Activated CD4-positive, alpha-beta memory T cell treated with anti-CD3 and anti-CD28 coated beads for 36 hours (primary cell): ENCODE data around the gene OR6T1. TPM values are rescaled to one million over a fixed set of nuclear protein-coding genes. Genes with fewer than 3 reads are reported as not detected.

Source experiments
- CTCF ChIA-PET: fragments of 350-600 bp; sonication (Branson Sonifier 250); formaldehyde crosslinking; loops from one replicate; lab custom pipeline; 2021; ENCODE audit warnings: antibody characterized with exemption, inconsistent platforms; lab: Charles Lee
- POLR2A ChIA-PET: fragments of 350-600 bp; sonication (Branson Sonifier 250); formaldehyde crosslinking; loops from one replicate; lab custom pipeline; 2021; ENCODE audit warnings: antibody characterized with exemption; lab: Charles Lee
- DNase-seq: peaks from one replicate; pipeline ENCODE4 v3.0.0-alpha.2; 2020
- H3K27ac Mint-ChIP-seq: one replicate; pipeline ENCODE4 v1.8.0; 2021; ENCODE audit warnings: mixed read lengths
- H3K27me3 Mint-ChIP-seq: one replicate; pipeline ENCODE4 v1.8.0; 2021; ENCODE audit warnings: mixed read lengths
- H3K36me3 Mint-ChIP-seq: one replicate; pipeline ENCODE4 v1.8.0; 2021; ENCODE audit warnings: mixed read lengths
- H3K4me1 Mint-ChIP-seq: one replicate; pipeline ENCODE4 v1.8.0; 2021; ENCODE audit warnings: low read depth, mixed read lengths
- H3K4me3 Mint-ChIP-seq: one replicate; pipeline ENCODE4 v1.8.0; 2021; ENCODE audit warnings: mild to moderate bottlenecking, mixed read lengths
- H3K9me3 Mint-ChIP-seq: one replicate; pipeline ENCODE4 v1.8.0; 2021; ENCODE audit warnings: mixed read lengths
- intact Hi-C: fragments of 100-400 bp; cut with micrococcal nuclease; formaldehyde crosslinking; loops from one replicate; pipeline ENCODE4 v1.15.1; 2023
- total RNA-seq, 2 experiments: library from RNA; stranded (reverse); gene quantifications; one replicate each; pipeline ENCODE4 v1.2.3, GENCODE V29; 2021

Gene OR6T1
- total RNA-seq, result not detected

- H3K4me1 Mint-ChIP-seq, result no peaks in the 10 kb centered on the region
- no peaks in the 10 kb centered on the region for H3K36me3 Mint-ChIP-seq
- no peak for DNase-seq
- H3K4me3 Mint-ChIP-seq, result no peak within 1 kb of the TSS
- H3K27me3 Mint-ChIP-seq, result no peaks in the 10 kb centered on the region
- no peak within 1 kb of the TSS for H3K27ac Mint-ChIP-seq
- intact Hi-C loops, result no loop called here
- H3K9me3 Mint-ChIP-seq, result no peaks in the 10 kb centered on the region
- ChIA-PET POLR2A (no interaction called here), CTCF (no interaction called here)
These were observed at the start of gene OR6T1 for GRCh38 chr11:123943738-123944137. TSS of gene OR6T1 (minus strand) at chr11:123943838. CDS start at chr11:123943838, 0 bp downstream.

- DNase-seq, result no peak
- peaks cover 10% of the 10 kb centered on the region for H3K9me3 Mint-ChIP-seq
- H3K27ac Mint-ChIP-seq, result no peak overlapping the region
- H3K27me3 Mint-ChIP-seq, result no peaks in the 10 kb centered on the region
- H3K4me1 Mint-ChIP-seq, result no peaks in the 10 kb centered on the region
- no peak overlapping the region for H3K4me3 Mint-ChIP-seq
- intact Hi-C loops, result no loop called here
- POLR2A ChIA-PET, result no interaction called here
- CTCF ChIA-PET, result no interaction called here
- peaks cover 1% of the 10 kb centered on the region for H3K36me3 Mint-ChIP-seq
These were observed 35.7 kb upstream of the OR6T1 start for GRCh38 chr11:123979311-123979710.

- POLR2A ChIA-PET, result no interaction called here
- intact Hi-C loops, result no loop called here
These were observed 34.2 kb upstream of the OR6T1 start, which contains the start of gene OR10S1 for GRCh38 chr11:123977731-123978347. TSS of gene OR10S1 (minus strand) at chr11:123977781. CDS start at chr11:123977664, 117 bp downstream.

GRCh38 chr11:123976770-123977560 lies 33.3 kb upstream of the OR6T1 start:
- no peak for DNase-seq
- H3K27me3 Mint-ChIP-seq, result peaks cover 5% of the 10 kb centered on the region
- H3K36me3 Mint-ChIP-seq, result no peaks in the 10 kb centered on the region
- H3K4me3 Mint-ChIP-seq, result no peak overlapping the region
- no peaks in the 10 kb centered on the region for H3K4me1 Mint-ChIP-seq
- ChIA-PET CTCF (no interaction called here), POLR2A (no interaction called here)
- intact Hi-C loops, result no loop called here
- H3K9me3 Mint-ChIP-seq, result no peaks in the 10 kb centered on the region
- H3K27ac Mint-ChIP-seq, result no peak overlapping the region

More at GRCh38 chr11:123977731-123978347, 34.2 kb upstream of the OR6T1 start, which contains the start of gene OR10S1:
- Mint-ChIP-seq H3K27me3 (peaks cover 5% of the 10 kb centered on the region), H3K9me3 (peaks cover 9% of the 10 kb centered on the region), H3K36me3 (peaks cover 1% of the 10 kb centered on the region), H3K4me3 (no peak within 1 kb of the TSS), H3K27ac (no peak within 1 kb of the TSS), H3K4me1 (no peaks in the 10 kb centered on the region)
- no peak for DNase-seq
- CTCF ChIA-PET, result no interaction called here

GRCh38 chr11:123973816-123974215 lies 30.2 kb upstream of the OR6T1 start:
- intact Hi-C loops, result no loop called here
- no peaks in the 10 kb centered on the region for H3K36me3 Mint-ChIP-seq
- CTCF ChIA-PET, result interaction anchor here (0.6 kb wide), 1 partner anchor 668 kb away, joined by 3 read pairs; no protein-coding TSS in a partner anchor
- H3K4me3 Mint-ChIP-seq, result no peak overlapping the region
- H3K27me3 Mint-ChIP-seq, result peaks cover 5% of the 10 kb centered on the region
- DNase-seq, result no peak
- H3K4me1 Mint-ChIP-seq, result no peaks in the 10 kb centered on the region
- POLR2A ChIA-PET, result no interaction called here
- H3K27ac Mint-ChIP-seq, result no peak overlapping the region
- H3K9me3 Mint-ChIP-seq, result peaks cover under 1% of the 10 kb centered on the region

- Mint-ChIP-seq H3K4me1 (no peaks in the 10 kb centered on the region), H3K27ac (no peak overlapping the region), H3K4me3 (no peak overlapping the region), H3K27me3 (no peaks in the 10 kb centered on the region), H3K36me3 (no peaks in the 10 kb centered on the region), H3K9me3 (peaks cover 3% of the 10 kb centered on the region)
- no peak for DNase-seq
- ChIA-PET CTCF (no interaction called here), POLR2A (no interaction called here)
- intact Hi-C loops, result no loop called here
These were observed 13.1 kb upstream of the OR6T1 start for GRCh38 chr11:123956752-123957151.

- no peaks in the 10 kb centered on the region for H3K36me3 Mint-ChIP-seq
- H3K4me1 Mint-ChIP-seq, result no peaks in the 10 kb centered on the region
- intact Hi-C loops, result no loop called here
- H3K27ac Mint-ChIP-seq, result no peak overlapping the region
- POLR2A ChIA-PET, result no interaction called here
- H3K4me3 Mint-ChIP-seq, result no peak overlapping the region
- H3K27me3 Mint-ChIP-seq, result no peaks in the 10 kb centered on the region
- DNase-seq, result no peak
- H3K9me3 Mint-ChIP-seq, result no peaks in the 10 kb centered on the region
- CTCF ChIA-PET, result no interaction called here
These were observed 1.5 kb upstream of the OR6T1 start for GRCh38 chr11:123945132-123945531.

GRCh38 chr11:123942413-123942812 lies 1.2 kb downstream of the OR6T1 start:
- ChIA-PET CTCF (no interaction called here), POLR2A (no interaction called here)
- Mint-ChIP-seq H3K36me3 (no peaks in the 10 kb centered on the region), H3K4me3 (no peak overlapping the region), H3K9me3 (no peaks in the 10 kb centered on the region), H3K27ac (no peak overlapping the region), H3K4me1 (no peaks in the 10 kb centered on the region), H3K27me3 (no peaks in the 10 kb centered on the region)
- intact Hi-C loops, result no loop called here
- DNase-seq, result no peak

- no peaks in the 10 kb centered on the region for H3K9me3 Mint-ChIP-seq
- CTCF ChIA-PET, result no interaction called here
- POLR2A ChIA-PET, result no interaction called here
- H3K27ac Mint-ChIP-seq, result no peak within 1 kb of the TSS
- DNase-seq, result no peak
- no peaks in the 10 kb centered on the region for H3K27me3 Mint-ChIP-seq
- no peaks in the 10 kb centered on the region for H3K36me3 Mint-ChIP-seq
- intact Hi-C loops, result no loop called here
- no peak within 1 kb of the TSS for H3K4me3 Mint-ChIP-seq
- no peaks in the 10 kb centered on the region for H3K4me1 Mint-ChIP-seq
These were observed 4.3 kb downstream of the OR6T1 start, which contains the start of gene OR4D5 for GRCh38 chr11:123939317-123939716. TSS of gene OR4D5 (plus strand) at chr11:123939617. CDS start at chr11:123939617, 0 bp downstream.

- Mint-ChIP-seq H3K27me3 (peaks cover 1% of the 10 kb centered on the region), H3K9me3 (no peaks in the 10 kb centered on the region), H3K4me3 (no peak overlapping the region), H3K4me1 (no peaks in the 10 kb centered on the region), H3K27ac (no peak overlapping the region), H3K36me3 (no peaks in the 10 kb centered on the region)
- no peak for DNase-seq
- intact Hi-C loops, result no loop called here
- POLR2A ChIA-PET, result no interaction called here
- CTCF ChIA-PET, result no interaction called here
These were observed 19.6 kb downstream of the OR6T1 start for GRCh38 chr11:123924027-123924426.

- no peak overlapping the region for H3K4me3 Mint-ChIP-seq
- no peak overlapping the region for H3K27ac Mint-ChIP-seq
- intact Hi-C loops, result no loop called here
- H3K27me3 Mint-ChIP-seq, result peaks cover 1% of the 10 kb centered on the region
- POLR2A ChIA-PET, result no interaction called here
- no peak for DNase-seq
- H3K4me1 Mint-ChIP-seq, result no peaks in the 10 kb centered on the region
- no peaks in the 10 kb centered on the region for H3K36me3 Mint-ChIP-seq
- H3K9me3 Mint-ChIP-seq, result no peaks in the 10 kb centered on the region
- CTCF ChIA-PET, result no interaction called here
These were observed 22.7 kb downstream of the OR6T1 start for GRCh38 chr11:123920943-123921342.

GRCh38 chr11:123905826-123906225 lies 37.8 kb downstream of the OR6T1 start:
- ChIA-PET CTCF (no interaction called here), POLR2A (no interaction called here)
- H3K36me3 Mint-ChIP-seq, result no peaks in the 10 kb centered on the region
- no peak overlapping the region for H3K4me3 Mint-ChIP-seq
- H3K27me3 Mint-ChIP-seq, result peaks cover 3% of the 10 kb centered on the region
- intact Hi-C loops, result no loop called here
- no peak for DNase-seq
- H3K4me1 Mint-ChIP-seq, result no peaks in the 10 kb centered on the region
- H3K27ac Mint-ChIP-seq, result no peak overlapping the region
- no peaks in the 10 kb centered on the region for H3K9me3 Mint-ChIP-seq
